IMR-90 (cell line): ENCODE data around the gene MINK1. TPM values are rescaled to one million over a fixed set of nuclear protein-coding genes. Genes with fewer than 3 reads are reported as not detected.

ENCODE experiments used
- ATAC-seq: fragments of 200-7000 bp; cut with Tn5 transposase; 2 replicates; pipeline ENCODE4 v1.9.1; 2020; ENCODE audit warnings: low read depth, mild to moderate bottlenecking, moderate library complexity
- BruUV-seq: library from RNA; stranded (reverse); fragments of 400-500 nt; replicated peaks from 2 replicates; lab custom pipeline; 2021; lab: Mats Ljungman, UMichigan
- CTCF ChIA-PET: fragments of 300-600 bp; formaldehyde crosslinking; extraction: SDS; loops from one replicate; lab custom pipeline; 2021; ENCODE audit warnings: antibody characterized with exemption; lab: Yijun Ruan, JAX
- POLR2A ChIA-PET: fragments of 300-600 bp; sonication (Branson Sonifier 250); formaldehyde crosslinking; loops from one replicate; lab custom pipeline; 2022; ENCODE audit warnings: antibody characterized with exemption; ENCODE audit not compliant: unreplicated experiment; lab: Charles Lee
- DNase-seq: peaks from one replicate; pipeline ENCODE4 v3.0.0; 2013
- H2AFZ ChIP-seq: replicated peaks from 2 replicates; pipeline ENCODE3; 2013; ENCODE audit warnings: low read length, mild to moderate bottlenecking; ENCODE audit not compliant: poor library complexity
- H2AK5ac ChIP-seq: 2 replicates; pipeline ENCODE4 v1.6.1; 2013; ENCODE audit warnings: low read depth, low read length, inconsistent platforms
- H2AK9ac ChIP-seq: replicated peaks from 2 replicates; pipeline ENCODE3; 2013; ENCODE audit warnings: mild to moderate bottlenecking, low read depth, low read length, moderate library complexity; ENCODE audit not compliant: poor library complexity
- H2BK120ac ChIP-seq: 2 replicates; pipeline ENCODE4 v1.6.1; 2013; ENCODE audit warnings: low read depth, low read length, inconsistent platforms
- H2BK15ac ChIP-seq: 3 replicates; pipeline ENCODE4 v1.6.1; 2013; ENCODE audit warnings: low read depth, low read length, inconsistent platforms
- H2BK20ac ChIP-seq: 2 replicates; pipeline ENCODE4 v1.6.1; 2013; ENCODE audit warnings: low read depth, mild to moderate bottlenecking, inconsistent platforms, low read length, moderate library complexity
- H2BK5ac ChIP-seq: 2 replicates; pipeline ENCODE4 v1.6.1; 2013; ENCODE audit warnings: mild to moderate bottlenecking, low read depth, low read length, inconsistent platforms; ENCODE audit not compliant: poor library complexity, severe bottlenecking
- H3K14ac ChIP-seq: replicated peaks from 2 replicates; pipeline ENCODE4 v1.6.1; 2013; ENCODE audit warnings: low read depth, low read length, inconsistent platforms
- H3K18ac ChIP-seq: 2 replicates; pipeline ENCODE4 v1.6.1; 2013; ENCODE audit warnings: low read depth, low read length, control low read depth
- H3K23ac ChIP-seq: 2 replicates; pipeline ENCODE4 v1.6.1; 2013; ENCODE audit warnings: low read depth, low read length, inconsistent platforms
- H3K27ac ChIP-seq: 2 replicates; pipeline ENCODE4 v1.5.1; 2013; ENCODE audit warnings: mild to moderate bottlenecking, control low read depth, low read length; ENCODE audit not compliant: insufficient read depth
- H3K27me3 ChIP-seq: 2 replicates; pipeline ENCODE4 v1.6.1; 2013; ENCODE audit warnings: low read length; ENCODE audit not compliant: control insufficient read depth, insufficient read depth
- H3K36me3 ChIP-seq: 2 replicates; pipeline ENCODE4 v1.6.1; 2013; ENCODE audit warnings: low read length, mixed read lengths; ENCODE audit not compliant: control insufficient read depth, insufficient read depth
- H3K4ac ChIP-seq: 2 replicates; pipeline ENCODE4 v1.6.1; 2013; ENCODE audit warnings: low read depth, low read length, inconsistent platforms
- H3K4me1 ChIP-seq: 2 replicates; pipeline ENCODE4 v1.6.1; 2013; ENCODE audit warnings: low read length, mixed read lengths; ENCODE audit not compliant: control insufficient read depth, insufficient read depth
- H3K4me2 ChIP-seq: 2 replicates; pipeline ENCODE4 v1.6.1; 2013; ENCODE audit warnings: low read depth, mild to moderate bottlenecking, control low read depth, low read length, moderate library complexity
- H3K4me3 ChIP-seq: 2 replicates; pipeline ENCODE4 v1.5.1; 2013; ENCODE audit warnings: low read depth, mild to moderate bottlenecking, control low read depth, low read length, moderate library complexity; ENCODE audit not compliant: insufficient read depth
- H3K56ac ChIP-seq: 2 replicates; pipeline ENCODE4 v1.6.1; 2013; ENCODE audit warnings: low read length, inconsistent platforms; ENCODE audit not compliant: insufficient read depth; ENCODE audit errors: extremely low read depth
- H3K79me1 ChIP-seq, 2 experiments: 2 replicates each; pipeline ENCODE4 v1.6.1; 2013; ENCODE audit warnings: low read length in 2 of 2, inconsistent platforms in 1 of 2, low read depth in 1 of 2
- H3K9ac ChIP-seq: 2 replicates; pipeline ENCODE4 v1.6.1; 2013; ENCODE audit warnings: low read depth, low read length, control low read depth
- H3K9me1 ChIP-seq: 2 replicates; pipeline ENCODE4 v1.6.1; 2013; ENCODE audit warnings: low read length, inconsistent platforms; ENCODE audit not compliant: insufficient read depth
- H3K9me3 ChIP-seq: 2 replicates; pipeline ENCODE4 v1.6.1; 2013; ENCODE audit warnings: low read length; ENCODE audit not compliant: control insufficient read depth, insufficient read depth
- H4K20me1 ChIP-seq: 2 replicates; pipeline ENCODE4 v1.6.1; 2013; ENCODE audit warnings: low read length, inconsistent platforms; ENCODE audit not compliant: insufficient read depth
- H4K5ac ChIP-seq: 2 replicates; pipeline ENCODE4 v1.6.1; 2013; ENCODE audit warnings: mild to moderate bottlenecking, low read depth, low read length, control low read depth
- H4K8ac ChIP-seq, 2 experiments: 2 replicates each; pipeline ENCODE4 v1.6.1; 2013; ENCODE audit warnings: low read depth in 2 of 2, low read length in 2 of 2, control low read depth in 1 of 2, inconsistent platforms in 1 of 2
- H4K91ac ChIP-seq: 2 replicates; pipeline ENCODE4 v1.6.1; 2013; ENCODE audit warnings: low read depth, low read length, inconsistent platforms; ENCODE audit not compliant: insufficient read depth
- FOS ChIP-seq: fragments of 150-350 bp; IDR thresholded peaks from 2 replicates; pipeline ENCODE4 v1.6.1; 2016; ENCODE audit warnings: low read depth, low read length
- RAD21 ChIP-seq: IDR thresholded peaks from 2 replicates; pipeline ENCODE4 v1.6.1; 2012; ENCODE audit warnings: low read length, improper control_type of control experiment
- WGBS, 2 experiments: methylation state at CpG; one replicate each; pipeline versions ENCODE4 v1.1.5 to v1.1.7; 2013; ENCODE audit warnings: missing lambda C conversion rate in 2 of 2; ENCODE audit not compliant: insufficient read length in 1 of 2; ENCODE audit errors: extremely low coverage in 2 of 2; 5-methylcytosine and 5-hydroxymethylcytosine counted together
- dilution Hi-C: fragments of 300-500 bp; cut with HindIII; formaldehyde crosslinking; loops from one replicate; pipeline ENCODE4 v1.14.3; 2018; ENCODE audit warnings: low sequenced_read_pairs; ENCODE audit not compliant: unreplicated experiment
- in situ Hi-C: fragments of 300-500 bp; cut with MboI; formaldehyde crosslinking; loops from 3 replicates; pipeline ENCODE4 v1.14.3; 2019; ENCODE audit warnings: low sequenced_read_pairs, inconsistent platforms, mixed read lengths
- intact Hi-C: fragments of 100-400 bp; cut with micrococcal nuclease; formaldehyde crosslinking; loops from 2 replicates; pipeline ENCODE4 v1.10.0; 2022
- polyA plus RNA-seq, 3 experiments: library from polyadenylated mRNA; depleted of rRNA; stranded (reverse); fragments of >200 nt; gene quantifications; 2 replicates each; pipeline ENCODE4 v1.2.3, GENCODE V29; 2012; ENCODE audit warnings: low replicate concordance in 1 of 3
- total RNA-seq: library from RNA; depleted of rRNA; stranded (reverse); fragments of >200 nt; gene quantifications from 2 replicates; pipeline ENCODE4 v1.2.3, GENCODE V29; 2012

Gene MINK1
- total and polyA plus RNA-seq, 2 of the 4 experiments (the other 2 are of a cell fraction), result 12.2 to 40.9 TPM

GRCh38 chr17:4856271-4856936 lies 23.3 kb downstream of the MINK1 start:
- Histone ChIP-seq H3K4me3 (no peak overlapping the region), H3K4ac (no peak overlapping the region), H3K36me3 (peaks cover 3% of the 10 kb centered on the region; the same call in 1 of the 2 replicates), H3K18ac (no peak overlapping the region), H3K4me1 (peaks cover 26% of the 10 kb centered on the region), H3K79me1 (peaks cover 23 to 72% of the 10 kb centered on the region in 2 experiments), H3K27me3 (no peaks in the 10 kb centered on the region), H3K4me2 (no peak overlapping the region), H3K14ac (no peak overlapping the region), H3K56ac (no peak overlapping the region), H2AFZ (no peak overlapping the region), H2BK5ac (no peak overlapping the region), H3K23ac (no peak overlapping the region), H4K20me1 (peaks cover 42% of the 10 kb centered on the region), H4K91ac (no peak overlapping the region), H3K27ac (no peak overlapping the region), H3K9me1 (peaks cover 26% of the 10 kb centered on the region), H3K9ac (no peak overlapping the region), H2AK5ac (no peak overlapping the region), H2BK120ac (no peak overlapping the region), H3K9me3 (no peaks in the 10 kb centered on the region), H4K5ac (no peak overlapping the region), H4K8ac (no peak overlapping the region), H2BK15ac (no peak overlapping the region), H2BK20ac (no peak overlapping the region), H2AK9ac (no peak overlapping the region)
- in situ Hi-C loops (no loop called here), dilution Hi-C loops (no loop called here), intact Hi-C loops (no loop called here)
- TF ChIP-seq FOS (no peak), RAD21 (no peak)
- no TSS peak for BruUV-seq
- POLR2A ChIA-PET, result no interaction called here
- no peak for ATAC-seq
- WGBS, 2 experiments, result 100% methylated on average over 2 to 6 of the region's 17 CpGs
- DNase-seq, result no peak
- CTCF ChIA-PET, result no interaction called here
